ENCODE data around the gene SCAMP4.

- TF ChIP-seq HMGXB4 (CRISPR knock-in tag; IDR thresholded peaks at IDR 0.05; ENCODE audit: borderline replicate concordance in 1 of 2, low read depth in 1 of 2) (no peak), ZNF720 (CRISPR knock-in tag; IDR thresholded peaks at IDR 0.05) (no peak), RXRA (CRISPR knock-in tag; IDR thresholded peaks at IDR 0.05) (no peak), ZNF235 (CRISPR knock-in tag; IDR thresholded peaks at IDR 0.05; ENCODE audit: borderline replicate concordance) (no peak), ZSCAN29 (CRISPR knock-in tag; conservative IDR thresholded peaks at IDR 0.05) (no peak), ATF2 (CRISPR knock-in tag; IDR thresholded peaks at IDR 0.05) (no peak)
- TF ChIP-seq, protein P1, sequence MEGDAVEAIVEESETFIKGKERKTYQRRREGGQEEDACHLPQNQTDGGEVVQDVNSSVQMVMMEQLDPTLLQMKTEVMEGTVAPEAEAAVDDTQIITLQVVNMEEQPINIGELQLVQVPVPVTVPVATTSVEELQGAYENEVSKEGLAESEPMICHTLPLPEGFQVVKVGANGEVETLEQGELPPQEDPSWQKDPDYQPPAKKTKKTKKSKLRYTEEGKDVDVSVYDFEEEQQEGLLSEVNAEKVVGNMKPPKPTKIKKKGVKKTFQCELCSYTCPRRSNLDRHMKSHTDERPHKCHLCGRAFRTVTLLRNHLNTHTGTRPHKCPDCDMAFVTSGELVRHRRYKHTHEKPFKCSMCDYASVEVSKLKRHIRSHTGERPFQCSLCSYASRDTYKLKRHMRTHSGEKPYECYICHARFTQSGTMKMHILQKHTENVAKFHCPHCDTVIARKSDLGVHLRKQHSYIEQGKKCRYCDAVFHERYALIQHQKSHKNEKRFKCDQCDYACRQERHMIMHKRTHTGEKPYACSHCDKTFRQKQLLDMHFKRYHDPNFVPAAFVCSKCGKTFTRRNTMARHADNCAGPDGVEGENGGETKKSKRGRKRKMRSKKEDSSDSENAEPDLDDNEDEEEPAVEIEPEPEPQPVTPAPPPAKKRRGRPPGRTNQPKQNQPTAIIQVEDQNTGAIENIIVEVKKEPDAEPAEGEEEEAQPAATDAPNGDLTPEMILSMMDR (CRISPR knock-in tag; IDR thresholded peaks at IDR 0.05), result no peak
- TF ChIP-seq, protein P2, sequence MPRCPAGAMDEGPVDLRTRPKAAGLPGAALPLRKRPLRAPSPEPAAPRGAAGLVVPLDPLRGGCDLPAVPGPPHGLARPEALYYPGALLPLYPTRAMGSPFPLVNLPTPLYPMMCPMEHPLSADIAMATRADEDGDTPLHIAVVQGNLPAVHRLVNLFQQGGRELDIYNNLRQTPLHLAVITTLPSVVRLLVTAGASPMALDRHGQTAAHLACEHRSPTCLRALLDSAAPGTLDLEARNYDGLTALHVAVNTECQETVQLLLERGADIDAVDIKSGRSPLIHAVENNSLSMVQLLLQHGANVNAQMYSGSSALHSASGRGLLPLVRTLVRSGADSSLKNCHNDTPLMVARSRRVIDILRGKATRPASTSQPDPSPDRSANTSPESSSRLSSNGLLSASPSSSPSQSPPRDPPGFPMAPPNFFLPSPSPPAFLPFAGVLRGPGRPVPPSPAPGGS (CRISPR knock-in tag; IDR thresholded peaks at IDR 0.05), result no peak
Observed at GRCh38 chr19:1959928-1960589, 54.9 kb downstream of the SCAMP4 start.

Measured in HepG2 (cell line).